ENCODE results near the gene KRT4. TPM values are rescaled to one million over a fixed set of nuclear protein-coding genes. Genes with fewer than 3 reads are reported as not detected.

Gene KRT4
- polyA plus RNA-seq, 3 donors: not detected

DNA sequence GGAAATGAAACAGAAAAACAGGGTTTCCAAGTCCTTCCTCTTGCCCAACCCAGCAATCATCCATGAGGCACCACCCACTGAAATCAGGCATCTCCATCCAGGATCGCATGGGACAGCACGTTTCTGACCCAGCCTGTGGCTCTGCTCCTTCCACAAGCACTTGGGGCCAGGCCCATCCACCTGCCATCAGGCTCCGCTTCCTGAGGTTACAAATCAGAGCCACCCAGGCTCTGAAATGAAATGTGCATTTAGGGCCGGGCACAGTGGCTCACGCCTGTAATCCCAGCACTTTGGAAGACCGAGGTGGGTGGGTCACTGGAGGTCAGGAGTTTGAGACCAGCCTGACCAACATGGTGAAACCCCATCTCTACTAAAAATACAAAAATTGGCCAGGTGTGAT lies 35.6 kb upstream of the KRT4 start:
- H2AFZ ChIP-seq (ENCODE audit: insufficient read depth, low read depth, low read length, poor library complexity, severe bottlenecking): no peak overlapping the region
- no peak overlapping the region for H3K4me3 Mint-ChIP-seq
- WGBS (ENCODE audit: insufficient coverage): 94% methylated on average over 3 of the region's 6 CpGs
- no peak overlapping the region for H3K4me3 ChIP-seq (replicated peaks in 1 of 3; ENCODE audit: low read depth in 2 of 3, low read length in 3 of 3)
- H3K27ac ChIP-seq (ENCODE audit: low read depth in 1 of 2, low read length in 2 of 2): no peak overlapping the region
- no peaks in the 10 kb centered on the region for H3K36me3 ChIP-seq (replicated peaks in 1 of 2; ENCODE audit: control insufficient read depth in 1 of 2, insufficient read depth in 2 of 2, low read length in 2 of 2)
- intact Hi-C loops (cut with micrococcal nuclease): no loop called here
- TF ChIP-seq, protein P1, sequence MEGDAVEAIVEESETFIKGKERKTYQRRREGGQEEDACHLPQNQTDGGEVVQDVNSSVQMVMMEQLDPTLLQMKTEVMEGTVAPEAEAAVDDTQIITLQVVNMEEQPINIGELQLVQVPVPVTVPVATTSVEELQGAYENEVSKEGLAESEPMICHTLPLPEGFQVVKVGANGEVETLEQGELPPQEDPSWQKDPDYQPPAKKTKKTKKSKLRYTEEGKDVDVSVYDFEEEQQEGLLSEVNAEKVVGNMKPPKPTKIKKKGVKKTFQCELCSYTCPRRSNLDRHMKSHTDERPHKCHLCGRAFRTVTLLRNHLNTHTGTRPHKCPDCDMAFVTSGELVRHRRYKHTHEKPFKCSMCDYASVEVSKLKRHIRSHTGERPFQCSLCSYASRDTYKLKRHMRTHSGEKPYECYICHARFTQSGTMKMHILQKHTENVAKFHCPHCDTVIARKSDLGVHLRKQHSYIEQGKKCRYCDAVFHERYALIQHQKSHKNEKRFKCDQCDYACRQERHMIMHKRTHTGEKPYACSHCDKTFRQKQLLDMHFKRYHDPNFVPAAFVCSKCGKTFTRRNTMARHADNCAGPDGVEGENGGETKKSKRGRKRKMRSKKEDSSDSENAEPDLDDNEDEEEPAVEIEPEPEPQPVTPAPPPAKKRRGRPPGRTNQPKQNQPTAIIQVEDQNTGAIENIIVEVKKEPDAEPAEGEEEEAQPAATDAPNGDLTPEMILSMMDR (IDR thresholded peaks at IDR 0.05): no peak
- no peaks in the 10 kb centered on the region for H3K9me3 Mint-ChIP-seq
- H3K4me1 Mint-ChIP-seq: peaks cover 2% of the 10 kb centered on the region
- H3K27me3 ChIP-seq (ENCODE audit: control insufficient read depth in 2 of 2, insufficient read depth in 2 of 2, low read length in 2 of 2): no peaks in the 10 kb centered on the region
- no peak overlapping the region for H3K27ac Mint-ChIP-seq
- H3K4me1 ChIP-seq (ENCODE audit: control insufficient read depth in 1 of 2, insufficient read depth in 2 of 2, low read length in 2 of 2): no peaks in the 10 kb centered on the region
- no peak for DNase-seq
- no peaks in the 10 kb centered on the region for H3K79me2 ChIP-seq (ENCODE audit: insufficient read depth, low read length)
- H3K27me3 Mint-ChIP-seq (ENCODE audit: low read depth in 3 of 3): peaks cover 9 to 18% (median 16%) of the 10 kb centered on the region in 3 donors
- no peak overlapping the region for H3K9ac ChIP-seq (ENCODE audit: insufficient read depth, low read length, poor library complexity, severe bottlenecking)
- H4K20me1 ChIP-seq (ENCODE audit: insufficient read depth, low read length): no peaks in the 10 kb centered on the region
- H3K36me3 Mint-ChIP-seq: no peaks in the 10 kb centered on the region
- H3K4me2 ChIP-seq (replicated peaks; ENCODE audit: extremely low read depth, low read length, poor library complexity, severe bottlenecking): no peak overlapping the region
- H3K9me3 ChIP-seq (replicated peaks in 1 of 2; ENCODE audit: control insufficient read depth in 1 of 2, insufficient read depth in 1 of 2, low read length in 2 of 2): no peaks in the 10 kb centered on the region

GRCh38 chr12:52848661-52849255 lies 34.8 kb upstream of the KRT4 start, which contains the start of gene KRT78:
Gene KRT78 (minus strand): TSS chr12:52848994. CDS start chr12:52848930, 64 bp downstream.
- Histone ChIP-seq H2AFZ (ENCODE audit: insufficient read depth, low read depth, low read length, poor library complexity, severe bottlenecking) (no peak within 1 kb of the TSS), H3K27ac (ENCODE audit: low read depth in 1 of 2, low read length in 2 of 2) (no peak within 1 kb of the TSS), H3K27me3 (ENCODE audit: control insufficient read depth in 2 of 2, insufficient read depth in 2 of 2, low read length in 2 of 2) (no peaks in the 10 kb centered on the region), H3K4me2 (replicated peaks; ENCODE audit: extremely low read depth, low read length, poor library complexity, severe bottlenecking) (no peak within 1 kb of the TSS), H3K4me3 (replicated peaks in 1 of 3; ENCODE audit: low read depth in 2 of 3, low read length in 3 of 3) (no peak within 1 kb of the TSS), H3K9me3 (replicated peaks in 1 of 2; ENCODE audit: control insufficient read depth in 1 of 2, insufficient read depth in 1 of 2, low read length in 2 of 2) (no peaks in the 10 kb centered on the region), H3K36me3 (replicated peaks in 1 of 2; ENCODE audit: control insufficient read depth in 1 of 2, insufficient read depth in 2 of 2, low read length in 2 of 2) (no peaks in the 10 kb centered on the region), H3K79me2 (ENCODE audit: insufficient read depth, low read length) (no peaks in the 10 kb centered on the region), H3K4me1 (ENCODE audit: control insufficient read depth in 1 of 2, insufficient read depth in 2 of 2, low read length in 2 of 2) (no peaks in the 10 kb centered on the region), H3K9ac (ENCODE audit: insufficient read depth, low read length, poor library complexity, severe bottlenecking) (no peak within 1 kb of the TSS), H4K20me1 (ENCODE audit: insufficient read depth, low read length) (no peaks in the 10 kb centered on the region)
- 94% methylated on average over 13 of the region's 16 CpGs for WGBS (ENCODE audit: insufficient coverage)
- H3K4me3 Mint-ChIP-seq: no peak within 1 kb of the TSS
- no peaks in the 10 kb centered on the region for H3K36me3 Mint-ChIP-seq
- no peaks in the 10 kb centered on the region for H3K9me3 Mint-ChIP-seq
- H3K4me1 Mint-ChIP-seq: no peaks in the 10 kb centered on the region
- peak within 1 kb of the TSS in 1 of 7 donors; percentile 60 for H3K27ac Mint-ChIP-seq
- TF ChIP-seq, protein P1 (IDR thresholded peaks at IDR 0.05): no peak
- no peak for DNase-seq
- H3K27me3 Mint-ChIP-seq (ENCODE audit: low read depth in 3 of 3): peaks cover 9 to 14% (median 13%) of the 10 kb centered on the region in 3 donors
- intact Hi-C loops (cut with micrococcal nuclease): no loop called here

Measured in CD14-positive monocyte (primary cell).